MCF 10A (cell line): Measurements from ENCODE around the gene P2RY8. TPM values are rescaled to one million over a fixed set of nuclear protein-coding genes. Genes with fewer than 3 reads are reported as not detected.
"Not testable (repeated sequence)": the region's sequence is repeated elsewhere in the genome, so short reads cannot be mapped to it uniquely, and the experiment has no call there.

ENCODE experiments used
- BruUV-seq: library from RNA; stranded (reverse); fragments of 400-500 nt; replicated peaks from 2 replicates; lab custom pipeline; 2021; lab: Mats Ljungman, UMichigan
- CTCF ChIA-PET: fragments of 300-600 bp; sonication (Branson Sonifier 250); formaldehyde crosslinking; extraction: SDS; loops from one replicate; lab custom pipeline; 2021; ENCODE audit warnings: antibody characterized with exemption, inconsistent platforms; lab: Yijun Ruan, JAX
- POLR2A ChIA-PET: fragments of 300-600, 350-650 bp; sonication (Branson Sonifier 250); formaldehyde crosslinking; extraction: SDS; loops from one replicate; lab custom pipeline; 2020; ENCODE audit warnings: antibody characterized with exemption, inconsistent platforms; lab: Yijun Ruan, JAX
- DNase-seq: peaks from one replicate; pipeline ENCODE4 v3.0.0-alpha.2; 2018; ENCODE audit not compliant: unreplicated experiment
- H3K27ac Mint-ChIP-seq: one replicate; pipeline ENCODE4 v1.8.0; 2022; ENCODE audit warnings: mild to moderate bottlenecking, low read depth, mixed read lengths; ENCODE audit not compliant: unreplicated experiment
- H3K27me3 Mint-ChIP-seq: one replicate; pipeline ENCODE4 v1.8.0; 2022; ENCODE audit warnings: mixed read lengths; ENCODE audit not compliant: insufficient read depth, unreplicated experiment
- H3K36me3 Mint-ChIP-seq: one replicate; pipeline ENCODE4 v1.8.0; 2022; ENCODE audit warnings: mild to moderate bottlenecking, moderate library complexity, mixed read lengths; ENCODE audit not compliant: insufficient read depth, unreplicated experiment
- H3K4me1 Mint-ChIP-seq: one replicate; pipeline ENCODE4 v1.8.0; 2022; ENCODE audit warnings: mixed read lengths; ENCODE audit not compliant: insufficient read depth, unreplicated experiment
- H3K4me3 Mint-ChIP-seq: one replicate; pipeline ENCODE4 v1.8.0; 2022; ENCODE audit warnings: mild to moderate bottlenecking, moderate library complexity, mixed read lengths; ENCODE audit not compliant: unreplicated experiment
- H3K9me3 Mint-ChIP-seq: one replicate; pipeline ENCODE4 v1.8.0; 2022; ENCODE audit warnings: mixed read lengths; ENCODE audit not compliant: unreplicated experiment
- CTCF ChIP-seq: fragments of 200-600 bp; IDR thresholded peaks from one replicate; pipeline ENCODE4 v1.8.0; 2022; ENCODE audit warnings: antibody characterized with exemption, mild to moderate bottlenecking; ENCODE audit not compliant: unreplicated experiment
- intact Hi-C: fragments of 100-400 bp; cut with micrococcal nuclease; formaldehyde crosslinking; loops from 2 replicates; pipeline ENCODE4 v1.14.1; 2022
- total RNA-seq: library from RNA; stranded (reverse); gene quantifications from 2 replicates; pipeline ENCODE4 v1.2.3, GENCODE V29; 2022

Gene P2RY8
- total RNA-seq, 1 experiment from 2014 or later = not detected

GRCh38 chrX:1430451-1430850 is 106.5 kb downstream of the P2RY8 start:
- H3K27ac Mint-ChIP-seq = no peak overlapping the region
- H3K36me3 Mint-ChIP-seq = peaks cover 36% of the 10 kb centered on the region
- CTCF ChIA-PET = no interaction called here
- no TSS peak for BruUV-seq
- DNase-seq = no peak
- no peaks in the 10 kb centered on the region for H3K27me3 Mint-ChIP-seq
- no peaks in the 10 kb centered on the region for H3K4me1 Mint-ChIP-seq
- H3K4me3 Mint-ChIP-seq = no peak overlapping the region
- POLR2A ChIA-PET = no interaction called here
- intact Hi-C loops = no loop called here
- H3K9me3 Mint-ChIP-seq = no peaks in the 10 kb centered on the region
- TF ChIP-seq CTCF = no peak

GRCh38 chrX:1427756-1428155 is 109.2 kb downstream of the P2RY8 start:
- no peak overlapping the region for H3K4me3 Mint-ChIP-seq
- no peaks in the 10 kb centered on the region for H3K4me1 Mint-ChIP-seq
- BruUV-seq = no TSS peak
- no peak for TF ChIP-seq CTCF
- H3K27ac Mint-ChIP-seq = no peak overlapping the region
- ChIA-PET CTCF (no interaction called here), POLR2A (no interaction called here)
- DNase-seq = no peak
- H3K27me3 Mint-ChIP-seq = no peaks in the 10 kb centered on the region
- intact Hi-C loops = no loop called here
- H3K9me3 Mint-ChIP-seq = peaks cover 19% of the 10 kb centered on the region
- H3K36me3 Mint-ChIP-seq = peaks cover 39% of the 10 kb centered on the region

- CTCF ChIA-PET, DNase-seq, H3K27me3 Mint-ChIP-seq, POLR2A ChIA-PET, H3K4me3 Mint-ChIP-seq, H3K4me1 Mint-ChIP-seq, H3K27ac Mint-ChIP-seq, BruUV-seq, intact Hi-C loops: not testable (repeated sequence)
- Mint-ChIP-seq H3K36me3 (peaks cover 44% of the 10 kb centered on the region), H3K9me3 (peaks cover 19% of the 10 kb centered on the region)
Observed at GRCh38 chrX:1426321-1426720, 110.7 kb downstream of the P2RY8 start.

- peaks cover 44% of the 10 kb centered on the region for H3K36me3 Mint-ChIP-seq
- CTCF ChIA-PET = no interaction called here
- no peaks in the 10 kb centered on the region for H3K27me3 Mint-ChIP-seq
- no peak overlapping the region for H3K4me3 Mint-ChIP-seq
- no peak for DNase-seq
- H3K9me3 Mint-ChIP-seq = peaks cover 19% of the 10 kb centered on the region
- intact Hi-C loops = no loop called here
- H3K27ac Mint-ChIP-seq = no peak overlapping the region
- POLR2A ChIA-PET = no interaction called here
- TF ChIP-seq CTCF = no peak
- no TSS peak for BruUV-seq
- H3K4me1 Mint-ChIP-seq = no peaks in the 10 kb centered on the region
Observed at GRCh38 chrX:1425381-1425780, 111.6 kb downstream of the P2RY8 start.
